A549 (cell line): ENCODE results near the gene OR14C36. TPM values are rescaled to one million over a fixed set of nuclear protein-coding genes. Genes with fewer than 3 reads are reported as not detected.

ENCODE experiments used
- ATAC-seq, 2 experiments: fragments of 200-7000 bp in 1 of 2; fragments of >200 bp in 1 of 2; cut with Nextera tagmentation in 1 of 2; cut with Tn5 transposase in 1 of 2; 3 replicates each; pipeline versions ENCODE4 v1.8.0 to v1.9.1; 2018 to 2020; ENCODE audit warnings: mild to moderate bottlenecking in 1 of 2, moderate library complexity in 1 of 2
- CTCF ChIA-PET: fragments of 300-600 bp; sonication (Branson Sonifier 250); formaldehyde crosslinking; extraction: SDS; loops from one replicate; lab custom pipeline; 2021; ENCODE audit warnings: antibody characterized with exemption, inconsistent platforms; lab: Yijun Ruan, JAX
- POLR2A ChIA-PET: fragments of 350-600 bp; formaldehyde crosslinking; extraction: SDS; loops from one replicate; lab custom pipeline; 2021; ENCODE audit warnings: antibody characterized with exemption, inconsistent platforms; lab: Yijun Ruan, JAX
- DNase-seq, 2 experiments: peaks; one replicate each; pipeline versions ENCODE4 v3.0.0 to v3.0.0-alpha.2; 2011 to 2016; ENCODE audit warnings: low read depth in 1 of 2, low spot score in 1 of 2
- FAIRE-seq: peaks from 2 replicates; lab custom pipeline; 2011; peaks lifted over from hg19 to GRCh38; lab: Jason Lieb, UNC
- H3K27ac ChIP-seq, 2 experiments: fragments of >200 bp; sonication (Bioruptor Twin); formaldehyde crosslinking; 3 replicates each; pipeline ENCODE4 v1.5.1; 2016 to 2017
- H3K4me1 ChIP-seq: fragments of >200 bp; sonication (Bioruptor Twin); formaldehyde crosslinking; 3 replicates; pipeline ENCODE4 v1.6.1; 2016
- H3K4me2 ChIP-seq: fragments of >200 bp; sonication (Bioruptor Twin); formaldehyde crosslinking; 3 replicates; pipeline ENCODE4 v1.6.1; 2016
- H3K4me3 ChIP-seq: fragments of >200 bp; sonication (Bioruptor Twin); formaldehyde crosslinking; 3 replicates; pipeline ENCODE4 v1.5.1; 2016
- H3K9me3 ChIP-seq: fragments of >200 bp; sonication (Bioruptor Twin); formaldehyde crosslinking; 3 replicates; pipeline ENCODE4 v1.6.1; 2016
- BHLHE40 ChIP-seq: IDR thresholded peaks from 2 replicates; pipeline ENCODE4 v1.6.1; 2012; ENCODE audit warnings: low read depth, low read length, inconsistent platforms
- CEBPB ChIP-seq, 2 experiments: fragments of >200 bp in 1 of 2; sonication (Bioruptor Twin) in 1 of 2; formaldehyde crosslinking in 1 of 2; IDR thresholded peaks; 2 replicates each; pipeline ENCODE4 v1.6.1; 2012 to 2016
- CHD4 ChIP-seq: fragments of 200-600 bp; sonication (generic); IDR thresholded peaks from 2 replicates; pipeline ENCODE4 v1.6.1; 2016; ENCODE audit warnings: antibody characterized with exemption, mild to moderate bottlenecking, borderline replicate concordance
- FOSB ChIP-seq: fragments of 250-450 bp; sonication (Bioruptor Pico); IDR thresholded peaks from 2 replicates; pipeline ENCODE4 v1.5.0; 2020; ENCODE audit warnings: mild to moderate bottlenecking, moderate library complexity
- HDAC2 ChIP-seq: fragments of 200-600 bp; sonication (generic); IDR thresholded peaks from 2 replicates; pipeline ENCODE4 v1.6.1; 2016
- HOXA7 ChIP-seq: fragments of 250-450 bp; sonication (Bioruptor Pico); IDR thresholded peaks from 2 replicates; pipeline ENCODE4 v1.5.0; 2020; ENCODE audit warnings: mild to moderate bottlenecking, moderate library complexity
- HOXB13 ChIP-seq: fragments of 250-450 bp; sonication (Bioruptor Pico); IDR thresholded peaks from 2 replicates; pipeline ENCODE4 v1.5.0; 2020; ENCODE audit warnings: low read depth, mild to moderate bottlenecking, moderate library complexity
- JUN ChIP-seq, 2 experiments: fragments of >200 bp; sonication (Bioruptor Twin); formaldehyde crosslinking; IDR thresholded peaks; 2 replicates in 1 of 2; 3 replicates in 1 of 2; pipeline ENCODE4 v1.6.1; 2016 to 2017
- MAZ ChIP-seq: fragments of 150-350 bp; IDR thresholded peaks from 2 replicates; pipeline ENCODE4 v1.6.1; 2014; ENCODE audit warnings: antibody characterized with exemption, low read depth, low read length, borderline replicate concordance
- MYC ChIP-seq: IDR thresholded peaks from 2 replicates; pipeline ENCODE4 v1.6.1; 2012; ENCODE audit warnings: mild to moderate bottlenecking, inconsistent platforms, low read length, improper control_type of control experiment, borderline replicate concordance
- NPAS2 ChIP-seq: fragments of 250-450 bp; sonication (Bioruptor Pico); IDR thresholded peaks from 2 replicates; pipeline ENCODE4 v1.8.0; 2022; ENCODE audit warnings: mild to moderate bottlenecking, moderate library complexity, borderline replicate concordance
- PHF8 ChIP-seq: fragments of 200-600 bp; sonication (generic); IDR thresholded peaks from 2 replicates; pipeline ENCODE4 v1.6.1; 2016; ENCODE audit warnings: low read depth, mild to moderate bottlenecking, antibody characterized with exemption, moderate library complexity, borderline replicate concordance
- RAD21 ChIP-seq, 2 experiments: fragments of >200 bp in 1 of 2; sonication (Bioruptor Twin) in 1 of 2; formaldehyde crosslinking in 1 of 2; IDR thresholded peaks in 1 of 2; conservative IDR thresholded peaks in 1 of 2; 2 replicates in 1 of 2; 3 replicates in 1 of 2; pipeline ENCODE4 v1.6.1; 2012 to 2018; ENCODE audit warnings: inconsistent platforms in 1 of 2
- TFCP2L1 ChIP-seq: fragments of 250-450 bp; sonication (Bioruptor Pico); IDR thresholded peaks from 2 replicates; pipeline ENCODE4 v1.5.0; 2021; ENCODE audit warnings: mild to moderate bottlenecking
- TP53 ChIP-seq: fragments of 250-450 bp; sonication (Bioruptor Pico); IDR thresholded peaks from 2 replicates; pipeline ENCODE4 v1.5.0; 2021; ENCODE audit warnings: mild to moderate bottlenecking, moderate library complexity
- ZC3H11A ChIP-seq: fragments of 450-650 bp; IDR thresholded peaks from 2 replicates; pipeline ENCODE4 v1.6.1; 2014; ENCODE audit warnings: antibody characterized with exemption, mild to moderate bottlenecking
- ZSCAN20 ChIP-seq: fragments of 250-450 bp; sonication (Bioruptor Pico); IDR thresholded peaks from 2 replicates; pipeline ENCODE4 v1.8.0; 2022; ENCODE audit warnings: mild to moderate bottlenecking, moderate library complexity
- WGBS: methylation state at CpG from one replicate; pipeline ENCODE4 v1.1.6; 2017; ENCODE audit errors: missing lambda C conversion rate; 5-methylcytosine and 5-hydroxymethylcytosine counted together
- polyA plus RNA-seq, 4 experiments: library from polyadenylated mRNA; depleted of rRNA in 3 of 4; stranded (reverse); fragments of >200 nt; fragmentation: RNase III in 1 of 4; extraction: RNeasy Plus Mini Kit Qiagen cat#74134 plus additional on column Dnase treatment in 1 of 4; gene quantifications; 2 replicates in 3 of 4; 3 replicates in 1 of 4; pipeline ENCODE4 v1.2.3, GENCODE V29; 2011 to 2017
- TF ChIP-seq, protein P1 (sequence below): fragments of >200 bp; sonication (Bioruptor Twin); formaldehyde crosslinking; IDR thresholded peaks from 2 replicates; pipeline ENCODE4 v1.6.1; 2016
- TF ChIP-seq, protein P2 (sequence below): fragments of 200-600 bp; sonication (generic); IDR thresholded peaks from 2 replicates; pipeline ENCODE4 v1.6.1; 2016; ENCODE audit warnings: antibody characterized with exemption, mild to moderate bottlenecking, moderate library complexity
- TF ChIP-seq, protein P3 (sequence below): fragments of >200 bp; sonication (Bioruptor Twin); formaldehyde crosslinking; IDR thresholded peaks from 3 replicates; pipeline ENCODE4 v1.6.1; 2016
- TF ChIP-seq, protein P4 (sequence below): fragments of 250-450 bp; sonication (Bioruptor Pico); IDR thresholded peaks from 2 replicates; pipeline ENCODE4 v1.5.0; 2021; ENCODE audit warnings: mild to moderate bottlenecking, moderate library complexity, borderline replicate concordance
- TF ChIP-seq, protein P5 (sequence below): IDR thresholded peaks from 2 replicates; pipeline ENCODE4 v1.6.1; 2012

The OR14C36 gene
- polyA plus RNA-seq, 2 of the 4 experiments (the other 2 are of a cell fraction) = not detected

DNA sequence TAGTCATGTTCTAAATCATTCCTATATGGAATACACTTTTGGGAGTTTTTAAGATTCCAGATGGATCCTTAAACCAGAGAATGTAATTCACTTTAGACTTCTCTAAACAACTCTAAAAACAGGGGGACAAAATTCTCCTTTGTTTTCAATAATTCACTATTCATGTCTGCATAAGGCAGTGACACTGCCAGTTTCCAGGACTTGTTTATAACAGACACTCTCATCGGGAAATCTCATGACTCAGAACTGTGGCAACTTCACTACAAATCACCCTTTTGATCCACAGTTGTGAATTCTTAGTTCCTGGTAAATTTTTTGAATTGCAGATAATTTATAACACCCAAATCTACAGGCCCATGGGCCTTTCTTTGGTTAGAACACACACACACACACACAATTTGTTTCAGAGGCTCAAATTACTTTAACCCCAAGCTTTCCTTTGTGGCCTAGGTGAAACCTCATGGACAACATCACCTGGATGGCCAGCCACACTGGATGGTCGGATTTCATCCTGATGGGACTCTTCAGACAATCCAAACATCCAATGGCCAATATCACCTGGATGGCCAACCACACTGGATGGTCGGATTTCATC is 12.6 kb downstream of the OR14C36 start, which contains the start of gene OR2T4:
TSS of gene OR2T4 (plus strand) at position 545 of the 595 bp plus-strand sequence. CDS start at position 545, 0 bp downstream.
- H3K4me2 ChIP-seq = no peak within 1 kb of the TSS
- no peaks in the 10 kb centered on the region for H3K4me1 ChIP-seq
- no peaks in the 10 kb centered on the region for H3K9me3 ChIP-seq
- ChIA-PET CTCF (no interaction called here), POLR2A (no interaction called here)
- TF ChIP-seq HDAC2 (no peak), JUN (IDR thresholded peaks at IDR 0.05) (no peak), TFCP2L1 (CRISPR knock-in tag) (no peak), ZC3H11A (no peak), RAD21 (conservative IDR thresholded peaks at IDR 0.05 in 1 of 2, IDR thresholded peaks at IDR 0.05 in 1 of 2) (no peak)
- TF ChIP-seq, protein P1, sequence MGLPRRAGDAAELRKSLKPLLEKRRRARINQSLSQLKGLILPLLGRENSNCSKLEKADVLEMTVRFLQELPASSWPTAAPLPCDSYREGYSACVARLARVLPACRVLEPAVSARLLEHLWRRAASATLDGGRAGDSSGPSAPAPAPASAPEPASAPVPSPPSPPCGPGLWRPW = no peak
- TF ChIP-seq, protein P2, sequence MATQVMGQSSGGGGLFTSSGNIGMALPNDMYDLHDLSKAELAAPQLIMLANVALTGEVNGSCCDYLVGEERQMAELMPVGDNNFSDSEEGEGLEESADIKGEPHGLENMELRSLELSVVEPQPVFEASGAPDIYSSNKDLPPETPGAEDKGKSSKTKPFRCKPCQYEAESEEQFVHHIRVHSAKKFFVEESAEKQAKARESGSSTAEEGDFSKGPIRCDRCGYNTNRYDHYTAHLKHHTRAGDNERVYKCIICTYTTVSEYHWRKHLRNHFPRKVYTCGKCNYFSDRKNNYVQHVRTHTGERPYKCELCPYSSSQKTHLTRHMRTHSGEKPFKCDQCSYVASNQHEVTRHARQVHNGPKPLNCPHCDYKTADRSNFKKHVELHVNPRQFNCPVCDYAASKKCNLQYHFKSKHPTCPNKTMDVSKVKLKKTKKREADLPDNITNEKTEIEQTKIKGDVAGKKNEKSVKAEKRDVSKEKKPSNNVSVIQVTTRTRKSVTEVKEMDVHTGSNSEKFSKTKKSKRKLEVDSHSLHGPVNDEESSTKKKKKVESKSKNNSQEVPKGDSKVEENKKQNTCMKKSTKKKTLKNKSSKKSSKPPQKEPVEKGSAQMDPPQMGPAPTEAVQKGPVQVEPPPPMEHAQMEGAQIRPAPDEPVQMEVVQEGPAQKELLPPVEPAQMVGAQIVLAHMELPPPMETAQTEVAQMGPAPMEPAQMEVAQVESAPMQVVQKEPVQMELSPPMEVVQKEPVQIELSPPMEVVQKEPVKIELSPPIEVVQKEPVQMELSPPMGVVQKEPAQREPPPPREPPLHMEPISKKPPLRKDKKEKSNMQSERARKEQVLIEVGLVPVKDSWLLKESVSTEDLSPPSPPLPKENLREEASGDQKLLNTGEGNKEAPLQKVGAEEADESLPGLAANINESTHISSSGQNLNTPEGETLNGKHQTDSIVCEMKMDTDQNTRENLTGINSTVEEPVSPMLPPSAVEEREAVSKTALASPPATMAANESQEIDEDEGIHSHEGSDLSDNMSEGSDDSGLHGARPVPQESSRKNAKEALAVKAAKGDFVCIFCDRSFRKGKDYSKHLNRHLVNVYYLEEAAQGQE = no peak
- ATAC-seq = no peak
- no peak within 1 kb of the TSS for H3K4me3 ChIP-seq
- no peak for DNase-seq
- 0% methylated on average over 3 of the region's 3 CpGs for WGBS
- H3K27ac ChIP-seq = no peak within 1 kb of the TSS
- FAIRE-seq = no peak

DNA sequence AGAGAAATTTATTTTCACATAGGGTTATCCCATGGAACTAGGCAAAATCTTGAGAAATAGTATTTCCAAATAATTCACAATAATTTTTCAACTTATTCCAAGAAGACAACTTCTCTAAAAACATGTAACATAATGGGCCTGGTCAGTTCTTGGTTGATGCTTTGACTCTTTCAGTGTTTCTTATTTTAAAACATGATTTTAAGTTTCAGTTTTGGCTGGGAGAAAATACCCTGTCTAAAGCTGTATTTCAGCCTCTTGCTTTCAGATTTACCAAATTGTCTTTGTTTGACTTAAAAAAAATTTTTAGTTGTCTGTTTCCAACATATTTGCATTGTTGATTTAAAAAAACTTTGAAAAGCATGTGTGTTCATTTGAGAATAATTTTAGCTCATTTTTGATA is 18.0 kb downstream of the OR14C36 start:
- ChIA-PET POLR2A (no interaction called here), CTCF (no interaction called here)
- no peak for ATAC-seq
- no peak overlapping the region for H3K4me3 ChIP-seq
- no peaks in the 10 kb centered on the region for H3K4me1 ChIP-seq
- peaks cover 5% of the 10 kb centered on the region; the same call in 1 of the 3 replicates for H3K9me3 ChIP-seq
- FAIRE-seq = no peak
- no peak overlapping the region for H3K4me2 ChIP-seq
- H3K27ac ChIP-seq = no peak overlapping the region
- no peak for DNase-seq
- TF ChIP-seq, protein P3, sequence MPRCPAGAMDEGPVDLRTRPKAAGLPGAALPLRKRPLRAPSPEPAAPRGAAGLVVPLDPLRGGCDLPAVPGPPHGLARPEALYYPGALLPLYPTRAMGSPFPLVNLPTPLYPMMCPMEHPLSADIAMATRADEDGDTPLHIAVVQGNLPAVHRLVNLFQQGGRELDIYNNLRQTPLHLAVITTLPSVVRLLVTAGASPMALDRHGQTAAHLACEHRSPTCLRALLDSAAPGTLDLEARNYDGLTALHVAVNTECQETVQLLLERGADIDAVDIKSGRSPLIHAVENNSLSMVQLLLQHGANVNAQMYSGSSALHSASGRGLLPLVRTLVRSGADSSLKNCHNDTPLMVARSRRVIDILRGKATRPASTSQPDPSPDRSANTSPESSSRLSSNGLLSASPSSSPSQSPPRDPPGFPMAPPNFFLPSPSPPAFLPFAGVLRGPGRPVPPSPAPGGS = no peak
- TF ChIP-seq NPAS2 (no peak), FOSB (CRISPR knock-in tag) (no peak), MYC (no peak), CHD4 (no peak), HOXA7 (CRISPR knock-in tag) (no peak)

DNA sequence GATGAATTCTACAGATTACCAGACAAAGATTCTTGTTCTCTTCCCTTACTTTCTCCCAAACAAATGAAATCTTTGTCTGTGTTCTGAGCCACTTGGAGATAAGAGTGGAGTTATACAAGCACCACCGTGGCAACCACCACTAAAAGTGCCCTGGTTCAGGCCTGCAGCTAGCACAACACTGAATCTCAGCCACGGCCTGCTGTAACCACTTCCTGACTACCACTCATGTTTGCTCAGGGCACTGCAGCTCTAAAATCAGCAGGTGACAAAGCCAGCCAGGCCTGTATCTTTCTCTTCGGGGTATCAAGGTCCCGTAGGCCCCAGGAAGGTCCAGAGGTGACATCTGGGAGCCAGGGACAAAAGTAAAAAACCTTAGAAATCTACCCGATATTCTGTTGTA is 23.8 kb downstream of the OR14C36 start:
- TF ChIP-seq MAZ = no peak
- TF ChIP-seq FOSB (CRISPR knock-in tag) = no peak
- TF ChIP-seq, protein P4, sequence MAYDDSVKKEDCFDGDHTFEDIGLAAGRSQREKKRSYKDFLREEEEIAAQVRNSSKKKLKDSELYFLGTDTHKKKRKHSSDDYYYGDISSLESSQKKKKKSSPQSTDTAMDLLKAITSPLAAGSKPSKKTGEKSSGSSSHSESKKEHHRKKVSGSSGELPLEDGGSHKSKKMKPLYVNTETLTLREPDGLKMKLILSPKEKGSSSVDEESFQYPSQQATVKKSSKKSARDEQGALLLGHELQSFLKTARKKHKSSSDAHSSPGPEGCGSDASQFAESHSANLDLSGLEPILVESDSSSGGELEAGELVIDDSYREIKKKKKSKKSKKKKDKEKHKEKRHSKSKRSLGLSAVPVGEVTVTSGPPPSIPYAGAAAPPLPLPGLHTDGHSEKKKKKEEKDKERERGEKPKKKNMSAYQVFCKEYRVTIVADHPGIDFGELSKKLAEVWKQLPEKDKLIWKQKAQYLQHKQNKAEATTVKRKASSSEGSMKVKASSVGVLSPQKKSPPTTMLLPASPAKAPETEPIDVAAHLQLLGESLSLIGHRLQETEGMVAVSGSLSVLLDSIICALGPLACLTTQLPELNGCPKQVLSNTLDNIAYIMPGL (CRISPR knock-in tag) = no peak
- no peak for TF ChIP-seq NPAS2
- no peak for TF ChIP-seq ZSCAN20 (CRISPR knock-in tag)
- TF ChIP-seq, protein P5, sequence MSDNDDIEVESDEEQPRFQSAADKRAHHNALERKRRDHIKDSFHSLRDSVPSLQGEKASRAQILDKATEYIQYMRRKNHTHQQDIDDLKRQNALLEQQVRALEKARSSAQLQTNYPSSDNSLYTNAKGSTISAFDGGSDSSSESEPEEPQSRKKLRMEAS = no peak
- no peak for TF ChIP-seq CEBPB (IDR thresholded peaks at IDR 0.05)
- TF ChIP-seq BHLHE40 = no peak
- no peak for TF ChIP-seq HOXB13 (CRISPR knock-in tag)
- no peak for TF ChIP-seq PHF8
- TF ChIP-seq TP53 (CRISPR knock-in tag) = no peak
- ATAC-seq (no peak), FAIRE-seq (no peak), DNase-seq (no peak)
- H3K27ac ChIP-seq = no peak overlapping the region
- H3K4me2 ChIP-seq = no peak overlapping the region
- no peak overlapping the region for H3K4me3 ChIP-seq
- ChIA-PET CTCF (no interaction called here), POLR2A (no interaction called here)
- WGBS = 3% methylated on average over 5 of the region's 5 CpGs
- H3K9me3 ChIP-seq = peaks cover 7% of the 10 kb centered on the region; the same call in 1 of the 3 replicates
- H3K4me1 ChIP-seq = no peaks in the 10 kb centered on the region
